Motor neuron (in vitro differentiated cells): ENCODE measurements around the gene NUMB. TPM values are rescaled to one million over a fixed set of nuclear protein-coding genes. Genes with fewer than 3 reads are reported as not detected.
"Not testable (repeated sequence)": the region's sequence is repeated elsewhere in the genome, so short reads cannot be mapped to it uniquely, and the experiment has no call there.

Source experiments
- ATAC-seq, 8 experiments: fragments of 200-7000 bp; cut with Tn5 transposase; replicated peaks in 6 of 8; 2 replicates each; pipeline ENCODE4 v1.8.0; 2021; ENCODE audit warnings: mild to moderate bottlenecking in 8 of 8, moderate library complexity in 8 of 8
- H3K27ac ChIP-seq, 2 donors: fragments of 250-450 bp; sonication (Bioruptor Pico); 2 replicates each; pipeline ENCODE4 v1.9.0; 2021; ENCODE audit warnings: antibody characterized with exemption in 2 of 2, mild to moderate bottlenecking in 2 of 2, moderate library complexity in 1 of 2
- H3K4me1 ChIP-seq, 2 donors: fragments of 250-450 bp; sonication (Bioruptor Pico); replicated peaks in 1 of 2; 2 replicates each; pipeline ENCODE4 v1.6.1; 2021; ENCODE audit warnings: antibody characterized with exemption in 2 of 2, mild to moderate bottlenecking in 2 of 2, moderate library complexity in 1 of 2
- H3K4me3 ChIP-seq, 5 donors: fragments of 250-450 bp; sonication (Bioruptor Pico); 2 replicates each; pipeline ENCODE4 v1.9.0; 2021; ENCODE audit warnings: antibody characterized with exemption in 5 of 5, mild to moderate bottlenecking in 5 of 5, moderate library complexity in 4 of 5
- WGBS, 10 experiments: fragments of 450-650 bp; shearing (Covaris generic); methylation state at CpG; one replicate each; pipeline ENCODE4 v1.0.0; 2022; 5-methylcytosine and 5-hydroxymethylcytosine counted together
- in situ Hi-C, 9 experiments: fragments of 400-800 bp; cut with MboI; loops; one replicate each; pipeline ENCODE4 v1.15.0; 2021; ENCODE audit warnings: low sequenced_read_pairs in 9 of 9, low pct_unique_long_range_greater_than_20kb in 2 of 9; ENCODE audit not compliant: unreplicated experiment in 9 of 9
- total RNA-seq, 8 experiments: library from RNA; unstranded; fragments of 300-600 nt; gene quantifications; 2 replicates each; pipeline versions ENCODE4 v1.2.3 to v1.2.4, GENCODE V29; 2022

The NUMB gene
- total RNA-seq, 8 experiments from 2014 or later, result 13.4 to 56.8 (median 25.3) TPM

DNA sequence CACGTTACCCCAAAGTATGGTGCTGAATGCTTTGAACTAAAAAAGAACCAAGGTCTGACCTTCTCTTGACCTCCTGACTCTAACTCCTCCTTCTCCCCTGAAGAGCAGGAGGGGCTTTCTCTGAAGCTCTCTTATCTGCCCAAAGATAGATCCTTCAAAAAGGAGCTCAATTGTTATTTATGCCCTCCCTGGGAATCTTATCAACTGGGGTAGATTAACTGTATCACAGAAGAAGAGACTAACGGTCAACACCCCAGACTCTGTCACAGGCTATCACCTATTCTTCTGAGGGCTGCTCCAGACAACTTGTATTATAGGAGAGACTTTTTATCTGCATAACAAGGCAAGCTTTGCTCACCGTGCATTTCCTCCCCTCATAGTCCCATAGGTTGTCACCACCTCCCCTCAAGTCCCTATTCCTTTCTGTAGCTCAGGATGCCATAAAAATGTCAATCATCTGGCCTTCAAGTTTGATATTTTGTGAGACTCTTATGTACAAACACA lies 134.4 kb downstream of the NUMB start:
- 10 to 77% (median 25%) methylated on average over 1 to 3 of the region's 3 CpGs; no CpG with 5 or more reads in 1 of the 10 experiments for WGBS, 10 experiments
- no peak overlapping the region for H3K27ac ChIP-seq
- no peaks in the 10 kb centered on the region for H3K4me1 ChIP-seq
- H3K4me3 ChIP-seq, result no peak overlapping the region
- no peak for ATAC-seq
- in situ Hi-C loops, result no loop called here

- H3K4me1 ChIP-seq, result peaks cover 0 to 2% of the 10 kb centered on the region in 2 donors
- no peak for ATAC-seq
- H3K27ac ChIP-seq, result no peak overlapping the region
- H3K4me3 ChIP-seq, result no peak overlapping the region
- WGBS, 10 experiments, result 85 to 100% (median 97%) methylated on average over 1 to 4 of the region's 4 CpGs; no CpG with 5 or more reads in 4 of the 10 experiments
- in situ Hi-C loops, result no loop called here
These were observed 145.2 kb downstream of the NUMB start for GRCh38 chr14:73313151-73313550.

- Histone ChIP-seq H3K4me3 (no peak overlapping the region), H3K4me1 (peaks cover 0 to 2% of the 10 kb centered on the region in 2 donors), H3K27ac (no peak overlapping the region)
- in situ Hi-C loops, result no loop called here
- ATAC-seq, result no peak
- 80 to 100% (median 94%) methylated on average over 1 to 3 of the region's 3 CpGs; no CpG with 5 or more reads in 4 of the 10 experiments for WGBS, 10 experiments
These were observed 145.7 kb downstream of the NUMB start for GRCh38 chr14:73312687-73313086.

GRCh38 chr14:73311708-73312030 lies 146.7 kb downstream of the NUMB start:
- WGBS, 10 experiments, result 59 to 100% (median 83%) methylated on average over 1 to 2 of the region's 2 CpGs; no CpG with 5 or more reads in 2 of the 10 experiments
- H3K4me3 ChIP-seq, result no peak overlapping the region
- in situ Hi-C loops, result no loop called here
- no peak for ATAC-seq
- peaks cover 0 to 2% of the 10 kb centered on the region in 2 donors for H3K4me1 ChIP-seq
- no peak overlapping the region for H3K27ac ChIP-seq

GRCh38 chr14:73309207-73309606 lies 149.1 kb downstream of the NUMB start:
- WGBS, 10 experiments, result 80 to 100% (median 90%) methylated on average over 1 of the region's 1 CpG; no CpG with 5 or more reads in 6 of the 10 experiments
- in situ Hi-C loops, H3K4me3 ChIP-seq, ATAC-seq, H3K27ac ChIP-seq, H3K4me1 ChIP-seq: not testable (repeated sequence)

DNA sequence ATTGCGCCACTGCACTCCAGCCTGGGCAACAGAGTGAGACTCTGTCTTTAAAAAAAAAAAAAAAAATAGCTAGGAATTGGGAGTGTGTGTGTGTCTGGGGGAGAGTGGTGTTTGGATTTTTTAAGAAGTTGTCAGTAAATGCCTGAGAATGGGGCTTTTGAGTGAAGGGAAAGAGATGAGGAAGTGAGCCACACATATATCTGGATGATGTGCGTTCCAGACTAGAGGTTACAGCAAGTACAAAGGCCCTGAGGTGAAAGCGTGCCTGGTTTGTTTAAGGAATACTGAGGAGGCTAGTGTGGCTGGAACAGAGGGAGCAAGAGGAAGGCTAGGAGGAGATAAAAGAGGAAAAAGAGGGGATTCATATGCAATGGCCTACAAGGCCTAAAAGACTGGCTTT lies 151.1 kb downstream of the NUMB start:
- in situ Hi-C loops, result no loop called here
- ATAC-seq, result no peak
- 83 to 100% (median 100%) methylated on average over 1 to 2 of the region's 3 CpGs; no CpG with 5 or more reads in 3 of the 10 experiments for WGBS, 10 experiments
- Histone ChIP-seq H3K4me1 (no peaks in the 10 kb centered on the region), H3K4me3 (no peak overlapping the region), H3K27ac (no peak overlapping the region)

DNA sequence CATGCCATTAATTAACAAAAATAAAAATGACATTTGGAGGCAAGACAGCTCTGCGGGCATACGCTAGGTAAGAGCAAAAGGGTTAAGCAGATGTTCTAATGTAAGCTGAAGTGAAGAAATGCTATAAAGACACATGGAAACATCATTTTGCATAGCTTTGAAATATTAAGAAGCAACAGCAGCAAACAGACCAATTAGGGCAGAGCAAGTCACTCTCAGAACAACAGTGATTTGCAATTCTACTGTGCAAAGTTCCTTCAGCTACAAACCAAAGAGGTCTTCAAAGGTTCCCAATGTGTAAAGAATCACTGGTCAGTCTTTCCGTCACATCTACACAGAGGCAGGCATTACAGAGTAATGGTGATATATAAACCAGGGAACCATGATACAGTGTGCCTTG lies 152.8 kb downstream of the NUMB start:
- H3K4me3 ChIP-seq, result no peak overlapping the region
- H3K4me1 ChIP-seq, result no peaks in the 10 kb centered on the region
- in situ Hi-C loops, result no loop called here
- WGBS, 10 experiments, result 60 to 100% (median 70%) methylated on average over 1 to 3 of the region's 3 CpGs
- H3K27ac ChIP-seq, result no peak overlapping the region
- ATAC-seq, result peak in 3 of 8 experiments; percentile 47 to 81 (median 65)

GRCh38 chr14:73295198-73295796 lies 163.0 kb downstream of the NUMB start:
- no peak overlapping the region for H3K4me3 ChIP-seq
- ATAC-seq, result peak in 2 of 8 experiments; percentile 32 to 42
- in situ Hi-C loops, result loop anchor here in 5 of 9 experiments (10.0 to 25.0 kb wide), 3 partner anchors 167 to 180 kb away; partner anchors contain the start of gene NUMB (in 2 of the 5)
- H3K27ac ChIP-seq, result no peak overlapping the region
- WGBS, 10 experiments, result 14 to 100% (median 50%) methylated on average over 1 of the region's 1 CpG; no CpG with 5 or more reads in 3 of the 10 experiments
- H3K4me1 ChIP-seq, result no peaks in the 10 kb centered on the region

- ATAC-seq, result no peak
- WGBS, 10 experiments, result 87 to 98% (median 93%) methylated on average over 2 to 9 of the region's 12 CpGs; no CpG with 5 or more reads in 1 of the 10 experiments
- no peak overlapping the region for H3K4me3 ChIP-seq
- H3K4me1 ChIP-seq, result no peaks in the 10 kb centered on the region
- H3K27ac ChIP-seq, result no peak overlapping the region
- in situ Hi-C loops, result loop anchor here in 5 of 9 experiments (10.0 to 25.0 kb wide), 3 partner anchors 168 to 181 kb away; partner anchors contain the start of gene NUMB (in 2 of the 5)
These were observed 164.3 kb downstream of the NUMB start for GRCh38 chr14:73293782-73294781.

DNA sequence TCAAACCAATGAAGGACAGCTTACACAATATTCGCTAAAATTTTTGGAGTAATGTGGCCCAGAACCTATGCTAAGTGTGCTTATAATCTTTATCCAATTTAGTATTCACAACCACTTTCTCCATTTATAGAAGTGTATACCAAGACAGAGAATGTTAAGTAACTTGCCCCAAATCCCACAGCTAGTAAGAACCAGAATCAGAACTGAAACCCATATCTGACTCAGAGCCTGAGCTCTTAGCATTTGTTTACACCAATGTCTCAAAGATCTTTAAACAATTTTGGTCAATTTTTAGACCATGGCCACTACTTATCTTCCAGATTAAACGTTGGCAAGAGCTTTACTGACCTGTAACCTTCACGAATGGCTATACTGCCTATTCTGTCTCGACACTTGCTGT lies 168.1 kb downstream of the NUMB start:
- no peak overlapping the region for H3K4me3 ChIP-seq
- no peak overlapping the region for H3K27ac ChIP-seq
- in situ Hi-C loops, result loop anchor here in 5 of 9 experiments (10.0 to 25.0 kb wide), 3 partner anchors 172 to 185 kb away; partner anchors contain the start of gene NUMB (in 2 of the 5)
- H3K4me1 ChIP-seq, result no peaks in the 10 kb centered on the region
- WGBS, 10 experiments, result 67 to 100% (median 88%) methylated on average over 2 to 4 of the region's 4 CpGs; no CpG with 5 or more reads in 1 of the 10 experiments
- ATAC-seq, result no peak

DNA sequence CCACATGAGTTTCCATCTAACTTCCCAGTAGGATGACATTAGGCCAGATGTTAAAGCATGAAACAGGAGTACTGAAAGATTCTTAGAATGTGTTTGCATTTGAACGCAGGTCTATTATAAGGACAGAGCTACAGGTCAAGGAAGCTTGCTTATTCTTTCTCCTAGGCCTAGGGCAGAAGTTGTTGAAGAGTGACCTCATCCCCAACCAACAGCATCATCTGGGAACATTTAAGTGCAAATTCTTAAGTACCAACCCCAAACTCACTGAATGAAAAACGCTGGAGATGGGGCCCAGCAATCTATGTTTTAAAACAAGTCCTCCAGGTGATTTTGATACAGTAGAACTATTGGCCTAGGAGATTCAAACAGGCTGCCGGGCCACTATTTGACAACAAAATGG lies 168.6 kb downstream of the NUMB start:
- 20 to 60% (median 50%) methylated on average over 1 to 3 of the region's 3 CpGs; no CpG with 5 or more reads in 2 of the 10 experiments for WGBS, 10 experiments
- ATAC-seq, result no peak

GRCh38 chr14:73289308-73289707 lies 169.0 kb downstream of the NUMB start:
- Histone ChIP-seq H3K27ac (no peak overlapping the region), H3K4me3 (no peak overlapping the region), H3K4me1 (no peaks in the 10 kb centered on the region)
- WGBS, 10 experiments, result 41 to 100% (median 89%) methylated on average over 1 to 3 of the region's 3 CpGs; no CpG with 5 or more reads in 2 of the 10 experiments
- in situ Hi-C loops, result loop anchor here in 2 of 9 experiments (25.0 kb wide), 1 partner anchor 173 kb away; the partner anchor contains the start of gene NUMB (in 2 of the 2)
- ATAC-seq, result no peak

More for the DNA sequence above, 168.6 kb downstream of the NUMB start:
- Histone ChIP-seq H3K27ac (no peak overlapping the region), H3K4me3 (no peak overlapping the region), H3K4me1 (no peaks in the 10 kb centered on the region)
- in situ Hi-C loops, result loop anchor here in 5 of 9 experiments (10.0 to 25.0 kb wide), 3 partner anchors 173 to 185 kb away; partner anchors contain the start of gene NUMB (in 2 of the 5)
